ENCODE data around the gene PCBP2.

PCBP2 gene

GRCh38 chr12:53413485-53414204, 38.3 kb upstream of the PCBP2 start:
- no peak for TF ChIP-seq CEBPB (IDR thresholded peaks at IDR 0.05)
- no peak for TF ChIP-seq USF1 (IDR thresholded peaks at IDR 0.05)
- TF ChIP-seq NFIC (IDR thresholded peaks at IDR 0.05), result no peak

GRCh38 chr12:53414756-53415417, 37.0 kb upstream of the PCBP2 start:
- TF ChIP-seq EP300 (IDR thresholded peaks at IDR 0.05; ENCODE audit: borderline replicate concordance) (no peak), YY1 (IDR thresholded peaks at IDR 0.05; ENCODE audit: low read depth) (no peak), EGR1 (IDR thresholded peaks at IDR 0.05) (no peak), CREB1 (IDR thresholded peaks at IDR 0.05; ENCODE audit: low read depth) (no peak), ZBTB7A (IDR thresholded peaks at IDR 0.05; ENCODE audit: low read depth) (no peak), TEAD4 (IDR thresholded peaks at IDR 0.05) (no peak), MAX (IDR thresholded peaks at IDR 0.05) (no peak), CEBPB (IDR thresholded peaks at IDR 0.05) (no peak), NFIC (IDR thresholded peaks at IDR 0.05) (no peak), FOXM1 (IDR thresholded peaks at IDR 0.05; ENCODE audit: borderline replicate concordance, low read depth) (no peak), TCF12 (IDR thresholded peaks at IDR 0.05; ENCODE audit: low read depth) (no peak), USF1 (IDR thresholded peaks at IDR 0.05) (no peak), REST (IDR thresholded peaks at IDR 0.05; ENCODE audit: low read depth) (no peak), TAF1 (IDR thresholded peaks at IDR 0.05; ENCODE audit: low read depth) (no peak), RAD21 (IDR thresholded peaks at IDR 0.05; ENCODE audit: low read depth) (no peak)

- TF ChIP-seq MAX (IDR thresholded peaks at IDR 0.05), result no peak
- no peak for TF ChIP-seq REST (IDR thresholded peaks at IDR 0.05; ENCODE audit: low read depth)
- TF ChIP-seq TCF12 (IDR thresholded peaks at IDR 0.05; ENCODE audit: low read depth), result no peak
- TF ChIP-seq EGR1 (IDR thresholded peaks at IDR 0.05), result no peak
- TF ChIP-seq TAF1 (IDR thresholded peaks at IDR 0.05; ENCODE audit: low read depth), result no peak
- no peak for TF ChIP-seq FOXM1 (IDR thresholded peaks at IDR 0.05; ENCODE audit: borderline replicate concordance, low read depth)
- no peak for TF ChIP-seq ZBTB7A (IDR thresholded peaks at IDR 0.05; ENCODE audit: low read depth)
- no peak for TF ChIP-seq YY1 (IDR thresholded peaks at IDR 0.05; ENCODE audit: low read depth)
Observed at GRCh38 chr12:53418221-53418620, 33.7 kb upstream of the PCBP2 start.

GRCh38 chr12:53419756-53420155, 32.1 kb upstream of the PCBP2 start:
- TF ChIP-seq EP300 (IDR thresholded peaks at IDR 0.05; ENCODE audit: borderline replicate concordance) (no peak), USF1 (IDR thresholded peaks at IDR 0.05) (no peak), NFIC (IDR thresholded peaks at IDR 0.05) (no peak), MAX (IDR thresholded peaks at IDR 0.05) (no peak), TEAD4 (IDR thresholded peaks at IDR 0.05) (no peak), REST (IDR thresholded peaks at IDR 0.05; ENCODE audit: low read depth) (no peak), CEBPB (IDR thresholded peaks at IDR 0.05) (no peak), EGR1 (IDR thresholded peaks at IDR 0.05) (no peak), TCF12 (IDR thresholded peaks at IDR 0.05; ENCODE audit: low read depth) (no peak), RAD21 (IDR thresholded peaks at IDR 0.05; ENCODE audit: low read depth) (no peak), CREB1 (IDR thresholded peaks at IDR 0.05; ENCODE audit: low read depth) (no peak)
